IgD-negative memory B cell (primary cell): ENCODE measurements around the gene CCDC54. TPM values are rescaled to one million over a fixed set of nuclear protein-coding genes. Genes with fewer than 3 reads are reported as not detected.

Source experiments
- H3K27ac Mint-ChIP-seq, 3 donors: one replicate each; pipeline ENCODE4 v1.8.0; 2020 to 2022; ENCODE audit warnings: mild to moderate bottlenecking in 3 of 3, mixed read lengths in 3 of 3, moderate library complexity in 1 of 3
- H3K27me3 Mint-ChIP-seq: one replicate; pipeline ENCODE4 v1.8.0; 2021; ENCODE audit warnings: mixed read lengths
- H3K36me3 Mint-ChIP-seq: one replicate; pipeline ENCODE4 v1.8.0; 2020; ENCODE audit warnings: mild to moderate bottlenecking, mixed read lengths
- H3K4me1 Mint-ChIP-seq, 3 donors: one replicate each; pipeline ENCODE4 v1.8.0; 2020 to 2022; ENCODE audit warnings: mixed read lengths in 3 of 3, mild to moderate bottlenecking in 1 of 3
- H3K4me3 Mint-ChIP-seq, 4 donors: one replicate each; pipeline ENCODE4 v1.8.0; 2020 to 2022; ENCODE audit warnings: mild to moderate bottlenecking in 4 of 4, mixed read lengths in 4 of 4, moderate library complexity in 3 of 4
- H3K9me3 Mint-ChIP-seq, 3 donors: one replicate each; pipeline ENCODE4 v1.8.0; 2020 to 2021; ENCODE audit warnings: mixed read lengths in 3 of 3, mild to moderate bottlenecking in 1 of 3
- polyA plus RNA-seq: library from polyadenylated mRNA; unstranded; fragments of 300-500 nt; fragmentation: Illumina TruSeq; gene quantifications from one replicate; pipeline ENCODE4 v1.2.3, GENCODE V29; 2021

CCDC54 gene
- polyA plus RNA-seq, 1 donor from 2014 or later = not detected

GRCh38 chr3:107410606-107411005, 33.4 kb downstream of the CCDC54 start:
- Mint-ChIP-seq H3K36me3 (no peaks in the 10 kb centered on the region), H3K4me3 (no peak overlapping the region), H3K27me3 (no peaks in the 10 kb centered on the region), H3K4me1 (peaks cover 0 to 4% (median 1%) of the 10 kb centered on the region in 3 donors), H3K27ac (no peak overlapping the region), H3K9me3 (peaks cover 6 to 11% (median 7%) of the 10 kb centered on the region in 3 donors)

- Mint-ChIP-seq H3K36me3 (no peaks in the 10 kb centered on the region), H3K4me1 (peaks cover 0 to 4% (median 1%) of the 10 kb centered on the region in 3 donors), H3K9me3 (peaks cover 6 to 11% (median 7%) of the 10 kb centered on the region in 3 donors), H3K27me3 (no peaks in the 10 kb centered on the region), H3K4me3 (no peak overlapping the region), H3K27ac (no peak overlapping the region)
Observed at GRCh38 chr3:107411056-107411455, 33.8 kb downstream of the CCDC54 start.

GRCh38 chr3:107411779-107412178, 34.5 kb downstream of the CCDC54 start:
- H3K4me1 Mint-ChIP-seq = peaks cover 1 to 4% (median 1%) of the 10 kb centered on the region in 3 donors
- peaks cover 6 to 11% (median 7%) of the 10 kb centered on the region in 3 donors for H3K9me3 Mint-ChIP-seq
- no peaks in the 10 kb centered on the region for H3K36me3 Mint-ChIP-seq
- H3K4me3 Mint-ChIP-seq = no peak overlapping the region
- no peaks in the 10 kb centered on the region for H3K27me3 Mint-ChIP-seq
- H3K27ac Mint-ChIP-seq = peak overlapping the region in 1 of 3 donors; percentile 35

GRCh38 chr3:107412376-107412775, 35.1 kb downstream of the CCDC54 start:
- H3K27ac Mint-ChIP-seq = no peak overlapping the region
- H3K9me3 Mint-ChIP-seq = peaks cover 6 to 11% (median 7%) of the 10 kb centered on the region in 3 donors
- no peak overlapping the region for H3K4me3 Mint-ChIP-seq
- H3K36me3 Mint-ChIP-seq = no peaks in the 10 kb centered on the region
- H3K27me3 Mint-ChIP-seq = no peaks in the 10 kb centered on the region
- H3K4me1 Mint-ChIP-seq = peaks cover 1 to 4% (median 4%) of the 10 kb centered on the region in 3 donors

- no peaks in the 10 kb centered on the region for H3K36me3 Mint-ChIP-seq
- H3K4me1 Mint-ChIP-seq = peaks cover 1 to 4% (median 4%) of the 10 kb centered on the region in 3 donors
Observed at GRCh38 chr3:107413264-107413663, 36.0 kb downstream of the CCDC54 start.

GRCh38 chr3:107414325-107414964, 37.2 kb downstream of the CCDC54 start:
- H3K36me3 Mint-ChIP-seq = no peaks in the 10 kb centered on the region
- H3K27ac Mint-ChIP-seq = no peak overlapping the region
- no peaks in the 10 kb centered on the region for H3K27me3 Mint-ChIP-seq
- H3K9me3 Mint-ChIP-seq = peaks cover 3 to 6% (median 4%) of the 10 kb centered on the region in 3 donors
- peaks cover 1 to 4% (median 4%) of the 10 kb centered on the region in 3 donors for H3K4me1 Mint-ChIP-seq
- peak overlapping the region in 1 of 4 donors; percentile 10 for H3K4me3 Mint-ChIP-seq

More at GRCh38 chr3:107413264-107413663, 36.0 kb downstream of the CCDC54 start:
- Mint-ChIP-seq H3K27me3 (no peaks in the 10 kb centered on the region), H3K9me3 (peaks cover 6 to 11% (median 7%) of the 10 kb centered on the region in 3 donors), H3K4me3 (no peak overlapping the region), H3K27ac (no peak overlapping the region)

GRCh38 chr3:107416138-107416537, 38.9 kb downstream of the CCDC54 start:
- Mint-ChIP-seq H3K4me1 (peaks cover 2 to 7% (median 6%) of the 10 kb centered on the region in 3 donors), H3K27ac (no peak overlapping the region), H3K4me3 (no peak overlapping the region), H3K36me3 (no peaks in the 10 kb centered on the region), H3K9me3 (no peaks in the 10 kb centered on the region), H3K27me3 (no peaks in the 10 kb centered on the region)

- no peak overlapping the region for H3K27ac Mint-ChIP-seq
- no peaks in the 10 kb centered on the region for H3K36me3 Mint-ChIP-seq
- H3K4me3 Mint-ChIP-seq = no peak overlapping the region
- H3K9me3 Mint-ChIP-seq = no peaks in the 10 kb centered on the region
- peaks cover 3 to 8% (median 8%) of the 10 kb centered on the region in 3 donors for H3K4me1 Mint-ChIP-seq
- no peaks in the 10 kb centered on the region for H3K27me3 Mint-ChIP-seq
Observed at GRCh38 chr3:107416886-107417285, 39.6 kb downstream of the CCDC54 start.

GRCh38 chr3:107421170-107421792, 44.0 kb downstream of the CCDC54 start:
- peaks cover 15 to 22% (median 16%) of the 10 kb centered on the region in 3 donors for H3K4me1 Mint-ChIP-seq
- H3K36me3 Mint-ChIP-seq = no peaks in the 10 kb centered on the region
- H3K27me3 Mint-ChIP-seq = no peaks in the 10 kb centered on the region
- no peak overlapping the region for H3K4me3 Mint-ChIP-seq
- H3K27ac Mint-ChIP-seq = no peak overlapping the region
- no peaks in the 10 kb centered on the region for H3K9me3 Mint-ChIP-seq

GRCh38 chr3:107421881-107422280, 44.6 kb downstream of the CCDC54 start:
- Mint-ChIP-seq H3K4me3 (no peak overlapping the region), H3K4me1 (peaks cover 15 to 19% (median 16%) of the 10 kb centered on the region in 3 donors), H3K27ac (no peak overlapping the region), H3K36me3 (no peaks in the 10 kb centered on the region), H3K9me3 (no peaks in the 10 kb centered on the region), H3K27me3 (no peaks in the 10 kb centered on the region)

- Mint-ChIP-seq H3K4me3 (no peak overlapping the region), H3K36me3 (no peaks in the 10 kb centered on the region), H3K27ac (no peak overlapping the region), H3K27me3 (no peaks in the 10 kb centered on the region), H3K4me1 (peaks cover 32 to 40% (median 38%) of the 10 kb centered on the region in 3 donors), H3K9me3 (no peaks in the 10 kb centered on the region)
Observed at GRCh38 chr3:107425033-107425432, 47.8 kb downstream of the CCDC54 start.

GRCh38 chr3:107426223-107426622, 49.0 kb downstream of the CCDC54 start:
- Mint-ChIP-seq H3K9me3 (no peaks in the 10 kb centered on the region), H3K36me3 (no peaks in the 10 kb centered on the region), H3K4me3 (no peak overlapping the region), H3K27ac (no peak overlapping the region), H3K27me3 (no peaks in the 10 kb centered on the region), H3K4me1 (peaks cover 36 to 45% (median 42%) of the 10 kb centered on the region in 3 donors)

Other genes starting within 250 kb of the CCDC54 start
- gene BBX, start 145.5 kb downstream of the CCDC54 start, polyA plus RNA-seq = 112 TPM